HL-60 (cell line): ENCODE measurements around the gene DUSP22.

Experiments
- POLR2AphosphoS5 ChIP-seq: IDR thresholded peaks from 2 replicates; pipeline ENCODE4 v1.6.1; 2012; ENCODE audit warnings: low read depth
- TF ChIP-seq, protein P1 (sequence below): IDR thresholded peaks from one replicate; pipeline ENCODE4 v1.5.1; 2011; ENCODE audit warnings: low read length, control low read depth, inconsistent platforms; ENCODE audit not compliant: insufficient read depth
- TF ChIP-seq, protein P2 (sequence below): IDR thresholded peaks from 2 replicates; pipeline ENCODE4 v1.6.1; 2012; ENCODE audit warnings: low read depth; ENCODE audit not compliant: insufficient replicate concordance

DNA sequence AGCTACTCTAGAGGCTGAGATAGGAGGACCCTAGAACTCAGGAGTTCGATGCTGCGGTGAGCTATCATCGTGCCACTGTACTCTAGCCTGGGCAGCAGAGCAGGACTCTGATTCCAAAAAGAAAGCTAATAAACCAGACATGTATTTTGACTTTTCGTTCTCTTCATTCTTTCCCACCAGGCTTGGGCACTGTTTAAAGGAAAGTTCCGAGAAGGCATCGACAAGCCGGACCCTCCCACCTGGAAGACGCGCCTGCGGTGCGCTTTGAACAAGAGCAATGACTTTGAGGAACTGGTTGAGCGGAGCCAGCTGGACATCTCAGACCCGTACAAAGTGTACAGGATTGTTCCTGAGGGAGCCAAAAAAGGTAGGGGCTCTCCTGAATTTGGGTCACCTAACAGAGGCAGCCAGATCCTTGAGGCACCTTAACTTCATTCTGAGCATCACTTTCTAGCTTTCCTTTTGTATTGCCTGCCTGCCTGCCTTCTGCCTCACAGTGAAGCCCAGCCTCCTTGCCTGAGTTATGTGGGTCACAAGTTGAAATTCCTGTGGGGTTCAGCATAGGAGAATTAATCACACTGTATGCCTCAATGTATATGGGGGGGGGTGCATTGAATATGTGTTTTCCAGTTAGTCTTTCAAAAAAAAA, 102.5 kb downstream of the DUSP22 start:
- TF ChIP-seq, protein P1, sequence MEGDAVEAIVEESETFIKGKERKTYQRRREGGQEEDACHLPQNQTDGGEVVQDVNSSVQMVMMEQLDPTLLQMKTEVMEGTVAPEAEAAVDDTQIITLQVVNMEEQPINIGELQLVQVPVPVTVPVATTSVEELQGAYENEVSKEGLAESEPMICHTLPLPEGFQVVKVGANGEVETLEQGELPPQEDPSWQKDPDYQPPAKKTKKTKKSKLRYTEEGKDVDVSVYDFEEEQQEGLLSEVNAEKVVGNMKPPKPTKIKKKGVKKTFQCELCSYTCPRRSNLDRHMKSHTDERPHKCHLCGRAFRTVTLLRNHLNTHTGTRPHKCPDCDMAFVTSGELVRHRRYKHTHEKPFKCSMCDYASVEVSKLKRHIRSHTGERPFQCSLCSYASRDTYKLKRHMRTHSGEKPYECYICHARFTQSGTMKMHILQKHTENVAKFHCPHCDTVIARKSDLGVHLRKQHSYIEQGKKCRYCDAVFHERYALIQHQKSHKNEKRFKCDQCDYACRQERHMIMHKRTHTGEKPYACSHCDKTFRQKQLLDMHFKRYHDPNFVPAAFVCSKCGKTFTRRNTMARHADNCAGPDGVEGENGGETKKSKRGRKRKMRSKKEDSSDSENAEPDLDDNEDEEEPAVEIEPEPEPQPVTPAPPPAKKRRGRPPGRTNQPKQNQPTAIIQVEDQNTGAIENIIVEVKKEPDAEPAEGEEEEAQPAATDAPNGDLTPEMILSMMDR: no peak
- TF ChIP-seq, protein P2, sequence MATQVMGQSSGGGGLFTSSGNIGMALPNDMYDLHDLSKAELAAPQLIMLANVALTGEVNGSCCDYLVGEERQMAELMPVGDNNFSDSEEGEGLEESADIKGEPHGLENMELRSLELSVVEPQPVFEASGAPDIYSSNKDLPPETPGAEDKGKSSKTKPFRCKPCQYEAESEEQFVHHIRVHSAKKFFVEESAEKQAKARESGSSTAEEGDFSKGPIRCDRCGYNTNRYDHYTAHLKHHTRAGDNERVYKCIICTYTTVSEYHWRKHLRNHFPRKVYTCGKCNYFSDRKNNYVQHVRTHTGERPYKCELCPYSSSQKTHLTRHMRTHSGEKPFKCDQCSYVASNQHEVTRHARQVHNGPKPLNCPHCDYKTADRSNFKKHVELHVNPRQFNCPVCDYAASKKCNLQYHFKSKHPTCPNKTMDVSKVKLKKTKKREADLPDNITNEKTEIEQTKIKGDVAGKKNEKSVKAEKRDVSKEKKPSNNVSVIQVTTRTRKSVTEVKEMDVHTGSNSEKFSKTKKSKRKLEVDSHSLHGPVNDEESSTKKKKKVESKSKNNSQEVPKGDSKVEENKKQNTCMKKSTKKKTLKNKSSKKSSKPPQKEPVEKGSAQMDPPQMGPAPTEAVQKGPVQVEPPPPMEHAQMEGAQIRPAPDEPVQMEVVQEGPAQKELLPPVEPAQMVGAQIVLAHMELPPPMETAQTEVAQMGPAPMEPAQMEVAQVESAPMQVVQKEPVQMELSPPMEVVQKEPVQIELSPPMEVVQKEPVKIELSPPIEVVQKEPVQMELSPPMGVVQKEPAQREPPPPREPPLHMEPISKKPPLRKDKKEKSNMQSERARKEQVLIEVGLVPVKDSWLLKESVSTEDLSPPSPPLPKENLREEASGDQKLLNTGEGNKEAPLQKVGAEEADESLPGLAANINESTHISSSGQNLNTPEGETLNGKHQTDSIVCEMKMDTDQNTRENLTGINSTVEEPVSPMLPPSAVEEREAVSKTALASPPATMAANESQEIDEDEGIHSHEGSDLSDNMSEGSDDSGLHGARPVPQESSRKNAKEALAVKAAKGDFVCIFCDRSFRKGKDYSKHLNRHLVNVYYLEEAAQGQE: no peak
- TF ChIP-seq POLR2AphosphoS5: no peak
